GM12878 (cell line): Measurements from ENCODE around the gene MEIOSIN. TPM values are rescaled to one million over a fixed set of nuclear protein-coding genes. Genes with fewer than 3 reads are reported as not detected.

Experiments
- CBX3 ChIP-seq: fragments of 200-600 bp; sonication (generic); IDR thresholded peaks from 2 replicates; pipeline ENCODE4 v1.6.1; 2016; ENCODE audit warnings: low read depth, borderline replicate concordance
- CHD1 ChIP-seq: IDR thresholded peaks from 2 replicates; pipeline ENCODE4 v1.6.1; 2012; ENCODE audit warnings: low read depth, low read length, improper control_type of control experiment
- CHD2 ChIP-seq: IDR thresholded peaks from 2 replicates; pipeline ENCODE4 v1.6.1; 2011; ENCODE audit warnings: low read depth, low read length, improper control_type of control experiment, borderline replicate concordance
- CREM ChIP-seq: IDR thresholded peaks from 2 replicates; pipeline ENCODE4 v1.6.1; 2014; ENCODE audit warnings: antibody characterized with exemption, low read depth
- FOS ChIP-seq: IDR thresholded peaks from 3 replicates; pipeline ENCODE4 v1.6.1; 2011; ENCODE audit warnings: borderline replicate concordance; ENCODE audit not compliant: insufficient read length; ENCODE audit errors: extremely low read depth
- GABPA ChIP-seq: IDR thresholded peaks from 2 replicates; pipeline ENCODE4 v1.6.1; 2014; ENCODE audit warnings: antibody characterized with exemption, low read depth, mild to moderate bottlenecking, inconsistent platforms
- IKZF2 ChIP-seq, 2 experiments: fragments of 450-650 bp; IDR thresholded peaks; 2 replicates each; pipeline ENCODE4 v1.6.1; 2017; ENCODE audit warnings: mild to moderate bottlenecking in 2 of 2, moderate library complexity in 2 of 2
- LARP7 ChIP-seq: fragments of 450-650 bp; IDR thresholded peaks from 2 replicates; pipeline ENCODE4 v1.6.1; 2017; ENCODE audit warnings: mild to moderate bottlenecking
- MEF2B ChIP-seq: fragments of 450-650 bp; IDR thresholded peaks from 2 replicates; pipeline ENCODE4 v1.6.1; 2018; ENCODE audit warnings: mild to moderate bottlenecking, moderate library complexity; ENCODE audit not compliant: partially characterized antibody, poor library complexity, severe bottlenecking
- MYC ChIP-seq: IDR thresholded peaks from 2 replicates; pipeline ENCODE4 v1.6.1; 2011; ENCODE audit warnings: mild to moderate bottlenecking, low read length, moderate library complexity, inconsistent platforms; ENCODE audit not compliant: insufficient read depth, insufficient replicate concordance, insufficient read length, severe bottlenecking
- NFXL1 ChIP-seq: fragments of 450-650 bp; IDR thresholded peaks from 2 replicates; pipeline ENCODE4 v1.6.1; 2017; ENCODE audit warnings: antibody characterized with exemption, mild to moderate bottlenecking, borderline replicate concordance
- NFYA ChIP-seq: IDR thresholded peaks from 2 replicates; pipeline ENCODE4 v1.6.1; 2011; ENCODE audit warnings: low read depth, mild to moderate bottlenecking, low read length, improper control_type of control experiment, borderline replicate concordance
- POLR2AphosphoS2 ChIP-seq: IDR thresholded peaks from 2 replicates; pipeline ENCODE4 v1.6.1; 2011; ENCODE audit warnings: low read depth, mild to moderate bottlenecking, low read length, improper control_type of control experiment, moderate library complexity
- PRDM15 ChIP-seq: fragments of 450-650 bp; formaldehyde crosslinking; IDR thresholded peaks from 2 replicates; pipeline ENCODE4 v1.4.0; 2020; ENCODE audit warnings: mild to moderate bottlenecking, moderate library complexity
- RELA ChIP-seq: fragments of 450-650 bp; IDR thresholded peaks from 2 replicates; pipeline ENCODE4 v1.8.0; 2014; ENCODE audit warnings: borderline replicate concordance; ENCODE audit not compliant: partially characterized antibody
- RFX5 ChIP-seq: IDR thresholded peaks from 2 replicates; pipeline ENCODE4 v1.6.1; 2011; ENCODE audit warnings: low read depth, low read length, improper control_type of control experiment
- RUNX3 ChIP-seq: IDR thresholded peaks from 2 replicates; pipeline ENCODE4 v1.6.1; 2012; ENCODE audit warnings: low read length, inconsistent platforms
- SREBF1 ChIP-seq: IDR thresholded peaks from 2 replicates; pipeline ENCODE4 v1.6.1; 2012; ENCODE audit warnings: mild to moderate bottlenecking, low read length
- STAT1 ChIP-seq: fragments of 450-650 bp; conservative IDR thresholded peaks from 2 replicates; pipeline ENCODE4 v1.6.1; 2014; ENCODE audit warnings: antibody characterized with exemption, mild to moderate bottlenecking
- STAT3 ChIP-seq: IDR thresholded peaks from 2 replicates; pipeline ENCODE4 v1.6.1; 2011; ENCODE audit warnings: low read depth, low read length, improper control_type of control experiment
- ZNF592 ChIP-seq: fragments of 450-650 bp; IDR thresholded peaks from 2 replicates; pipeline ENCODE4 v1.6.1; 2017; ENCODE audit warnings: mild to moderate bottlenecking, moderate library complexity
- ZSCAN29 ChIP-seq: fragments of 450-650 bp; IDR thresholded peaks from 2 replicates; pipeline ENCODE4 v1.6.1; 2017; ENCODE audit warnings: mild to moderate bottlenecking, moderate library complexity
- polyA plus RNA-seq, 11 experiments: library from polyadenylated mRNA; depleted of rRNA in 4 of 11; unstranded in 6 of 11; stranded (reverse) in 5 of 11; fragments of >200 nt; fragmentation: Nextera tagmentation in 4 of 11; fragmentation: Illumina TruSeq in 1 of 11; extraction: Ambion mirVana in 4 of 11; extraction: Trizol in 1 of 11; gene quantifications; 1 replicate in 1 of 11; 2 replicates in 10 of 11; pipeline versions ENCODE4 v1.2.1 to v1.2.3, GENCODE V29; 2011 to 2016; ENCODE audit warnings: inconsistent platforms in 2 of 11, missing spikeins in 2 of 11, low read depth in 1 of 11
- total RNA-seq, 4 experiments: library from RNA; depleted of rRNA in 3 of 4; stranded (reverse); fragments of >200 nt in 3 of 4; fragmentation: Illumina TruSeq in 1 of 4; extraction: Trizol in 1 of 4; gene quantifications; 2 replicates each; pipeline versions ENCODE4 v1.2.1 to v1.2.3, GENCODE V29; 2013 to 2021

Gene MEIOSIN
- total and polyA plus RNA-seq, 10 of the 15 experiments (the other 5 are each of a cell fraction or from before 2014, with no cell fraction given), result 0.05 to 0.66 (median 0.14) TPM; not detected in 4

- TF ChIP-seq LARP7, result peak; percentile 50
- TF ChIP-seq ZNF592, result no peak
- no peak for TF ChIP-seq PRDM15 (CRISPR knock-in tag)
- 0 out of 4 replicates have a peak, but pooled peaks of 1 of the 2 experiments have one; percentile 42 for TF ChIP-seq IKZF2 (IDR thresholded peaks at IDR 0.05)
- TF ChIP-seq MYC, result no peak
- no peak for TF ChIP-seq RFX5
- TF ChIP-seq NFXL1, result no peak
- no peak for TF ChIP-seq CREM
- no peak for TF ChIP-seq MEF2B
- no peak for TF ChIP-seq CBX3
- no peak for TF ChIP-seq ZSCAN29
- TF ChIP-seq STAT3, result no peak
- TF ChIP-seq STAT1, result peak; percentile 90; the same call in 1 of the 2 replicates
- TF ChIP-seq CHD1, result no peak
- TF ChIP-seq SREBF1, result no peak
- TF ChIP-seq RUNX3, result no peak
- no peak for TF ChIP-seq FOS
- TF ChIP-seq NFYA, result no peak
- TF ChIP-seq GABPA, result peak; percentile 96
- TF ChIP-seq CHD2, result peak; percentile 50
- TF ChIP-seq RELA, result peak; percentile 55
- peak; percentile 86 for TF ChIP-seq POLR2AphosphoS2
These were observed 41.6 kb upstream of the MEIOSIN start, which contains the start of gene SNRPD2 (continued) for GRCh38 chr19:45691516-45692186.
